ENCODE measurements around the gene ERCC6L2.

The ERCC6L2 gene

GRCh38 chr9:96014078-96014477 lies 138.6 kb downstream of the ERCC6L2 start:
- H3K4me1 ChIP-seq (ENCODE audit: control insufficient read depth, insufficient read depth, low read length): no peaks in the 10 kb centered on the region
- no peak overlapping the region for H3K4me3 ChIP-seq (ENCODE audit: insufficient read depth, low read depth, low read length)
- H3K27me3 ChIP-seq (ENCODE audit: control insufficient read depth, insufficient read depth, low read length, poor library complexity, severe bottlenecking): peaks cover 3% of the 10 kb centered on the region
- 95 to 97% methylated on average over 6 of the region's 6 CpGs for WGBS, 2 experiments
- no peak overlapping the region for H3K27ac ChIP-seq (ENCODE audit: insufficient read depth, low read depth, low read length, poor library complexity, severe bottlenecking)
- no peaks in the 10 kb centered on the region for H3K9me3 ChIP-seq (ENCODE audit: control insufficient read depth, low read length)
- no peaks in the 10 kb centered on the region for H3K36me3 ChIP-seq (ENCODE audit: control insufficient read depth, insufficient read depth, low read length)

GRCh38 chr9:96015876-96016686 lies 140.6 kb downstream of the ERCC6L2 start:
- no peaks in the 10 kb centered on the region for H3K36me3 ChIP-seq (ENCODE audit: control insufficient read depth, insufficient read depth, low read length)
- peaks cover 21% of the 10 kb centered on the region for H3K27me3 ChIP-seq (ENCODE audit: control insufficient read depth, insufficient read depth, low read length, poor library complexity, severe bottlenecking)
- no peak overlapping the region for H3K27ac ChIP-seq (ENCODE audit: insufficient read depth, low read depth, low read length, poor library complexity, severe bottlenecking)
- H3K9me3 ChIP-seq (ENCODE audit: control insufficient read depth, low read length): no peaks in the 10 kb centered on the region
- no peaks in the 10 kb centered on the region for H3K4me1 ChIP-seq (ENCODE audit: control insufficient read depth, insufficient read depth, low read length)
- 94 to 97% methylated on average over 2 to 3 of the region's 3 CpGs for WGBS, 2 experiments
- no peak overlapping the region for H3K4me3 ChIP-seq (ENCODE audit: insufficient read depth, low read depth, low read length)
